ENCODE measurements around the gene SMARCA1. TPM values are rescaled to one million over a fixed set of nuclear protein-coding genes. Genes with fewer than 3 reads are reported as not detected.

Gene SMARCA1
- total and polyA plus RNA-seq, 8 donors: 7.9 to 89.8 (median 29.4) TPM

DNA sequence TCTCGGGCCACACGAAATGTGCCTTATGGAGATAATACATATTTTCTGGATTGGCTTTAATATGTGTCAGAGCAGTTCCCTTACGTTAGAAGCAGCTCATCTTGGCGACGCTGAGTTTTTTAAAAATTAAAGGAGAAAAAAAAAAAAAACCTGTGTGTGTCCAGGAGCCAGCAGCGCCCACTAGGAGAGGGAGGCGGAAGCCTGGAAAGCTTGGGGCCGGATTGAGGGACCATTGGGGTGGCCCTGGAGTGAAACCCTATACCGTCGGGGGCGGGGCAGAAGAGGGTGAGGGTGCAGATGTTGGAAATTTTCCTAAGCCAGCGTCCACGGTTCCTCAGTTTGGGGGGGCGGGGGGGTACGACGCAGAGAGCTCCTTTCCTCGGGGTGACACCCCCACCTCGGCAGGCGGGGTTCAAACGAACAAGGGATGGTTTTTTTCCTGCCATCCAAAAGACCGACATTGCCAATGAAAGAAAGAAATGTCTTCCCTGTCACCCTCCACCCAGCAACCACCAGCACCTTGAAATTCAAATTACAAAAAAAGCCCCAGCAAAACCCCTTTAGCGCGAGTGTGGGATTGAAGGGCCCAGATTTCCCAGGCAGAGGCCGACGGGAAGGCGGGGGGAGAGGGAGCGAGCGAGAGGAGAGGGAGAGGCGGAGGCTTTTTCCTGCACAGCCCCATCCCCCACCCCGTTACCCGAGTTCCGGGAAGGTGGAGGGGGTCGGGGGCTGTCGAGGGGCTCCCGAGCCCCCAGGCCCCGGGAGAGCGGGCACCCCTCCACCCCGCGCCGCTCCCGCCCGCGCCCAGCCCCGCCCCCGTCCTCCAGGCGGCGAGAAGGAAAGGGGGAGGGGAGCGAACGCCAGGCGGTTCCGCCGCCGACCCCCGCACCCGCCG is 859 bp downstream of the SMARCA1 start:
- Histone ChIP-seq H3K4me1 (peaks cover 0 to 8% (median 0%) of the 10 kb centered on the region in 4 donors), H3K27ac (peak overlapping the region; percentile 77 to 90 (median 86)), H3K9me3 (no peaks in the 10 kb centered on the region), H3K4me3 (peak overlapping the region; percentile 66 to 85 (median 70)), H3K36me3 (no peaks in the 10 kb centered on the region), H3K27me3 (no peaks in the 10 kb centered on the region)
- 1 to 37% (median 10%) methylated on average over 19 to 44 of the region's 56 CpGs for WGBS, 5 donors
- DNase-seq: peak; percentile 63 to 86
- intact Hi-C loops (cut with DNase I; ENCODE audit: low total_unique reads): no loop called here
- TF ChIP-seq EP300 (IDR thresholded peaks at IDR 0.05) (no peak), POLR2AphosphoS5 (IDR thresholded peaks at IDR 0.05) (no peak), POLR2A (IDR thresholded peaks at IDR 0.05) (no peak), CTCF (IDR thresholded peaks at IDR 0.05) (no peak)

DNA sequence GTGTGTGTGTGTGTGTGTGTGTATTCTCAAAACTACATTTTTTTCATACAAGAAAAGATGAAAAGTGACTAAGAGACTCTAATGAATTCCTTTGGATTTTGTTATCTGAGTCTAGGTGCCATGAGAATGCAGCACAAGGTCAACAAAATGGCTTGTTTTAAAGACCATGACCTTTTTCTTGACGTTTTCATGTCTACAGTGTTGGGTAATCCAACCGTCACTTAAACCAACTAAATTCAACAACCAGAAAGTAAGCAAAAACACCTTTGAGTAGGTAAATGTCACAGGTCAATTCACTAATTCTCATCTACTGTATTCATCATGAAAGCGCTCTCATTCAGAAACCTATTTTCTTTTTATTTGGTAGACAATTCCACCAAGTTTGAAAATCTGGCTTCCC is 3.1 kb downstream of the SMARCA1 start:
- 49 to 66% (median 63%) methylated on average over 3 of the region's 3 CpGs for WGBS, 5 donors
- Histone ChIP-seq H3K27ac (no peak overlapping the region), H3K9me3 (no peaks in the 10 kb centered on the region), H3K36me3 (peaks cover 0 to 9% (median 3%) of the 10 kb centered on the region in 4 donors), H3K27me3 (no peaks in the 10 kb centered on the region), H3K4me3 (no peak overlapping the region), H3K4me1 (peaks cover 0 to 8% (median 0%) of the 10 kb centered on the region in 4 donors)
- TF ChIP-seq EP300 (IDR thresholded peaks at IDR 0.05) (no peak), POLR2A (IDR thresholded peaks at IDR 0.05) (no peak), POLR2AphosphoS5 (IDR thresholded peaks at IDR 0.05) (no peak)
- DNase-seq: no peak
- intact Hi-C loops (cut with DNase I; ENCODE audit: low total_unique reads): no loop called here

DNA sequence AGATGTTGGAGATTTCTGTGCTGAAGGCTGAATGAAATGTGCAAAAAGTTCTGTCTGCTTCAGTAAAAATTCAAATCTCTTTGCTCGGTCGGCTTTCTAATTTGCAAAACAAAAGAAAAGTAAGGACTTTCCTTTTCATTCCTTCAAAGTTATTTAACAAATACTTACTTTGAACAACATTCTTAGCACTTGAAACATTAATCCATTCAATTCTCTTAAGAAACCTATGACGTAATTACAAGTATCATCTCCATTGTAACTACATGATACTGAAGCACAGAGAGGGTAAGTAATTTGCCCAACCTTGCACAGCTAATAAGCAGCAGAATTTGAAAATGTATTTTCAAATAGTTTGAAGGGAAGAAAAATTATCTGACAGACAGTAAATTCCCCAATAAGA is 6.9 kb downstream of the SMARCA1 start:
- Histone ChIP-seq H3K27ac (no peak overlapping the region), H3K27me3 (no peaks in the 10 kb centered on the region), H3K4me3 (no peak overlapping the region), H3K4me1 (peaks cover 0 to 3% (median 0%) of the 10 kb centered on the region in 4 donors), H3K9me3 (no peaks in the 10 kb centered on the region), H3K36me3 (peaks cover 0 to 16% (median 11%) of the 10 kb centered on the region in 4 donors)
- DNase-seq: no peak
- intact Hi-C loops (cut with DNase I; ENCODE audit: low total_unique reads): no loop called here
- TF ChIP-seq EP300 (IDR thresholded peaks at IDR 0.05) (no peak), CTCF (IDR thresholded peaks at IDR 0.05) (no peak), POLR2A (IDR thresholded peaks at IDR 0.05) (no peak), POLR2AphosphoS5 (IDR thresholded peaks at IDR 0.05) (no peak)
- 54 to 90% (median 86%) methylated on average over 3 of the region's 3 CpGs for WGBS, 5 donors

- peaks cover 0 to 23% (median 16%) of the 10 kb centered on the region in 4 donors for H3K36me3 ChIP-seq
- 44 to 79% (median 63%) methylated on average over 2 of the region's 2 CpGs for WGBS, 5 donors
- DNase-seq: no peak
- intact Hi-C loops (cut with DNase I; ENCODE audit: low total_unique reads): no loop called here
- H3K27ac ChIP-seq: no peak overlapping the region
- no peaks in the 10 kb centered on the region for H3K27me3 ChIP-seq
- H3K9me3 ChIP-seq: no peaks in the 10 kb centered on the region
- H3K4me3 ChIP-seq: no peak overlapping the region
- no peaks in the 10 kb centered on the region for H3K4me1 ChIP-seq
- TF ChIP-seq POLR2AphosphoS5 (IDR thresholded peaks at IDR 0.05) (no peak), EP300 (IDR thresholded peaks at IDR 0.05) (no peak), POLR2A (IDR thresholded peaks at IDR 0.05) (no peak), CTCF (IDR thresholded peaks at IDR 0.05) (no peak)
Observed at GRCh38 chrX:129512409-129512808, 10.9 kb downstream of the SMARCA1 start.

Measured in stomach (tissue), 9 donors.